NOMO-1 treated with dmso at 0.1 percent for 144 hours (cell line): ENCODE results near the gene TXNDC16.

Experiments used
- DNase-seq: peaks from one replicate; lab custom pipeline; 2025; ENCODE audit not compliant: unreplicated experiment; lab: John Stamatoyannopoulos, UW

TXNDC16 gene

DNA sequence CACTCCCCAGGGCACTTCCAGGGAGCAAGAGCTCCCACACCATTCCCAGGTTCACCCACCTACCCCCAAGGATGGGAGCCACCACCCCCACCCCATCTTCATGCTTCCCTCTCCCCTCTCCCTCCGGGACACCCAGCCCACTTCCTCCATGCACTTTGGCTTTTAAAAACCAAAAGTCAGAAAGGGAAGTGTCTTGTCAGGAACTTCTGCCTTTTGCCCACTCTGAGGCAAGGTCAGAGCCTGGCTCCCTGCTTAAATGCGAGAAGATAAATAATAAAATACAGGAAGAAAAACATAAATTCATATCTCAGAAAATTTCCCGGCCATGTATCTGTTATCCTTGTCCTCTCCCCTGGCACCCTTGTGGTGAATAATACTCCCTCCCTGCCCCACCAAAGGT lies 156.6 kb downstream of the TXNDC16 start:
- peak; percentile 55 for DNase-seq

GRCh38 chr14:52391881-52392615 lies 160.3 kb downstream of the TXNDC16 start:
- no peak for DNase-seq
